Left ventricle myocardium inferior (tissue), 1 donor: ENCODE measurements around the gene SIT1. TPM values are rescaled to one million over a fixed set of nuclear protein-coding genes. Genes with fewer than 3 reads are reported as not detected.

ENCODE experiments used
- DNase-seq: peaks from one replicate; pipeline ENCODE4 v3.0.0-alpha.2; 2020
- H3K27ac ChIP-seq: fragments of 200-600 bp; replicated peaks from 2 replicates; pipeline ENCODE4 v1.8.0; 2021
- H3K27me3 ChIP-seq: fragments of 200-600 bp; 2 replicates; pipeline ENCODE4 v1.8.0; 2021; ENCODE audit warnings: low read depth
- H3K36me3 ChIP-seq: fragments of 200-600 bp; 2 replicates; pipeline ENCODE4 v1.8.0; 2021
- H3K4me1 ChIP-seq: fragments of 200-600 bp; 2 replicates; pipeline ENCODE4 v1.8.0; 2021
- H3K4me3 ChIP-seq: fragments of 200-600 bp; 2 replicates; pipeline ENCODE4 v1.8.0; 2021; ENCODE audit warnings: mild to moderate bottlenecking, moderate library complexity
- H3K9me3 ChIP-seq: fragments of 200-600 bp; replicated peaks from 2 replicates; pipeline ENCODE4 v1.8.0; 2021
- CTCF ChIP-seq: fragments of 200-600 bp; IDR thresholded peaks from 2 replicates; pipeline ENCODE4 v1.8.0; 2021; ENCODE audit warnings: antibody characterized with exemption, mild to moderate bottlenecking, borderline replicate concordance
- intact Hi-C: fragments of 100-400 bp; cut with micrococcal nuclease; formaldehyde crosslinking; loops from one replicate; pipeline ENCODE4 v1.11.0; 2022
- total RNA-seq: library from RNA; stranded (reverse); fragmentation: NEBNext Ultra II Directional; extraction: Animal tissue kit (Norgen Biotek cat#: 25700); gene quantifications from one replicate; pipeline ENCODE4 v1.2.1, GENCODE V29; 2021
- donor health status: DM: no; HTN: yes; CAD: no; lungs with severe emphysema.

Gene SIT1
- total RNA-seq, 1 donor from 2014 or later, result not detected

- intact Hi-C loops, result no loop called here
- H3K36me3 ChIP-seq, result peaks cover 12% of the 10 kb centered on the region
Observed at GRCh38 chr9:35662437-35662836, 11.7 kb upstream of the SIT1 start.

GRCh38 chr9:35661756-35662350 is 11.1 kb upstream of the SIT1 start:
- Histone ChIP-seq H3K27ac (peak overlapping the region; percentile 99), H3K36me3 (peaks cover 12% of the 10 kb centered on the region), H3K4me1 (peaks cover 64% of the 10 kb centered on the region), H3K9me3 (no peaks in the 10 kb centered on the region), H3K4me3 (no peak overlapping the region), H3K27me3 (no peaks in the 10 kb centered on the region)
- intact Hi-C loops, result no loop called here
- no peak for TF ChIP-seq CTCF
- DNase-seq, result no peak

More at GRCh38 chr9:35662437-35662836, 11.7 kb upstream of the SIT1 start:
- Histone ChIP-seq H3K27ac (peak overlapping the region; percentile 99), H3K9me3 (no peaks in the 10 kb centered on the region), H3K4me3 (no peak overlapping the region), H3K27me3 (no peaks in the 10 kb centered on the region), H3K4me1 (peaks cover 58% of the 10 kb centered on the region)
- DNase-seq, result no peak
- no peak for TF ChIP-seq CTCF

GRCh38 chr9:35660966-35661415 is 10.3 kb upstream of the SIT1 start:
- DNase-seq, result no peak

GRCh38 chr9:35659340-35659739 is 8.6 kb upstream of the SIT1 start:
- Histone ChIP-seq H3K4me1 (peaks cover 47% of the 10 kb centered on the region), H3K27me3 (no peaks in the 10 kb centered on the region), H3K27ac (peak overlapping the region; percentile 99), H3K4me3 (peak overlapping the region; percentile 98), H3K36me3 (peaks cover 12% of the 10 kb centered on the region), H3K9me3 (no peaks in the 10 kb centered on the region)
- no peak for TF ChIP-seq CTCF
- DNase-seq, result no peak
- intact Hi-C loops, result loop anchor here (5.0 kb wide), 1 partner anchor 33 kb away; no protein-coding TSS in a partner anchor

More at GRCh38 chr9:35660966-35661415, 10.3 kb upstream of the SIT1 start:
- peak; percentile 70 for TF ChIP-seq CTCF
- intact Hi-C loops, result no loop called here
- Histone ChIP-seq H3K27me3 (no peaks in the 10 kb centered on the region), H3K36me3 (peaks cover 12% of the 10 kb centered on the region), H3K27ac (peak overlapping the region; percentile 99), H3K4me1 (peaks cover 63% of the 10 kb centered on the region), H3K9me3 (no peaks in the 10 kb centered on the region), H3K4me3 (peak overlapping the region; percentile 98)

GRCh38 chr9:35658968-35659220 is 8.2 kb upstream of the SIT1 start:
- Histone ChIP-seq H3K36me3 (peaks cover 12% of the 10 kb centered on the region), H3K9me3 (no peaks in the 10 kb centered on the region), H3K27me3 (no peaks in the 10 kb centered on the region), H3K4me1 (peaks cover 47% of the 10 kb centered on the region), H3K4me3 (peak overlapping the region; percentile 98), H3K27ac (peak overlapping the region; percentile 99)
- no peak for TF ChIP-seq CTCF
- peak; percentile 42 for DNase-seq
- intact Hi-C loops, result loop anchor here (5.0 kb wide), 1 partner anchor 33 kb away; no protein-coding TSS in a partner anchor
